Hair follicle dermal papilla cell (primary cell): Measurements from ENCODE around the gene GRPEL1. TPM values are rescaled to one million over a fixed set of nuclear protein-coding genes. Genes with fewer than 3 reads are reported as not detected.

Experiments
- total RNA-seq: library from RNA; depleted of rRNA; stranded (reverse); fragments of >200 nt; gene quantifications from 2 replicates; pipeline ENCODE4 v1.2.3, GENCODE V29; 2012

GRPEL1 gene
- 17.5 and 19.2 TPM in 2 replicates for total RNA-seq

DNA sequence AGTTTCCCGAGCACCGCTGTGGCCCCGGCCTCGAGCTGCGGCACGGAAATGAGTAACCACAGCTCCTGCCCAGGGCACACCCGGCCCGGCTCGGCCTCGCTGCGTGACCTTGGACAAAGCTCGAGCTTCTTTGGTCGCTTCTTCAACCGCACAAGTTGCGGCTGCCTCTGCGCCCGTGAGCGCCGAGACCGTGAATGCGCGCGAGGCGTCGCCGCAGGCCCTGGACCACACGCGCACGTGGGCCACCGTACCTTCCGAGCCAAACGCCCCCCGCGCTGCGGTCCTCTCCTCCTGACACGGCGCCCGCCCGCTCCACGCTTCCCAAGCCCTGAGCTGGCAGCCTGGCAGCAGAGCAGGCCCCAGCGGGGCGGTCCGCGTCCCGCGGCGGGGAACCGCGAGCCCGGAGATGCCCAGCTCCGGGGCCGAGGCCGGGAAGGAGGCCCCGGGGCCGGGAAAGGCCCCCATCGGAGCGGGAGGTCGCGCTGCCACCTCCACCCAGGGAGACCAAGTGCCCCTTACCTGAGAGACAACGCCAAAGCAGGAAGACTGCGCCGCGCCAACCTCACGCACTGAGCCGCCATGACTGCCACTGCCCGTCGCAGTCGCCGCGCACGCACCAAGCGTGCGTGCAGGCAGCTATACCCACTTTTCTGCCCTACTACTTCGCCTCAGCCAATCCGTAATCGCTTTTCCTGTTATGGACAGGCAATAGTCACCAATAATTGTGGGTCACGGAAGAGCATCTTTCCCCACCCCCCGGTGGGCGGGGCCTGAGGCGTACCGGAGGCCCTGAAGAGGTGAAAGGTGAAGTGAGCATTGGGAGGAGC, at the start of gene GRPEL1:
GRPEL1 (minus strand) TSS at position 613 of the 827 bp plus-strand sequence; CDS start at position 581, 32 bp downstream.

GRCh38 chr4:7043284-7044136, 24.4 kb downstream of the GRPEL1 start, which contains the start of gene TADA2B:
TADA2B (plus strand) TSS chr4:7043372; CDS start chr4:7043580, 208 bp downstream.

Other genes starting within 250 kb of the GRPEL1 start
- gene TBC1D14, start 158.2 kb downstream of the GRPEL1 start, total RNA-seq: 43.8 and 59.2 TPM in 2 replicates
- gene TADA2B, start 24.7 kb downstream of the GRPEL1 start, total RNA-seq: 17.1 and 21.1 TPM in 2 replicates
- 0.36 and 0.49 TPM in 2 replicates for gene SORCS2, start 124.5 kb upstream of the GRPEL1 start, total RNA-seq